HUES6 (cell line): ENCODE data around the gene USP48.

Experiments used
- H3K27ac ChIP-seq: 2 replicates; pipeline ENCODE4 v1.7.0; 2013; ENCODE audit warnings: low read depth, mild to moderate bottlenecking, low read length, inconsistent platforms
- H3K27me3 ChIP-seq: 2 replicates; pipeline ENCODE4 v1.6.1; 2013; ENCODE audit warnings: low read length; ENCODE audit not compliant: control insufficient read depth, insufficient read depth
- H3K36me3 ChIP-seq: 2 replicates; pipeline ENCODE4 v1.6.1; 2013; ENCODE audit warnings: low read length; ENCODE audit not compliant: control insufficient read depth, insufficient read depth
- H3K4me1 ChIP-seq: 2 replicates; pipeline ENCODE4 v1.6.1; 2013; ENCODE audit warnings: low read length; ENCODE audit not compliant: control insufficient read depth, insufficient read depth
- H3K4me3 ChIP-seq: 2 replicates; pipeline ENCODE4 v1.5.1; 2013; ENCODE audit warnings: low read depth, low read length
- H3K9ac ChIP-seq: one replicate; pipeline ENCODE4 v1.6.1; 2013; ENCODE audit warnings: mild to moderate bottlenecking, low read length
- H3K9me3 ChIP-seq: 2 replicates; pipeline ENCODE4 v1.6.1; 2013; ENCODE audit warnings: low read depth, low read length; ENCODE audit not compliant: control insufficient read depth, insufficient read depth

USP48 gene

GRCh38 chr1:21716169-21716568, 66.8 kb downstream of the USP48 start:
- H3K27me3 ChIP-seq: no peaks in the 10 kb centered on the region
- H3K36me3 ChIP-seq: peaks cover 90% of the 10 kb centered on the region
- no peaks in the 10 kb centered on the region for H3K4me1 ChIP-seq
- no peak overlapping the region for H3K27ac ChIP-seq
- no peaks in the 10 kb centered on the region for H3K9me3 ChIP-seq
- H3K4me3 ChIP-seq: no peak overlapping the region
- H3K9ac ChIP-seq: no peak overlapping the region

GRCh38 chr1:21707891-21708290, 75.1 kb downstream of the USP48 start:
- no peak overlapping the region for H3K9ac ChIP-seq
- H3K4me3 ChIP-seq: no peak overlapping the region
- no peaks in the 10 kb centered on the region for H3K9me3 ChIP-seq
- H3K27me3 ChIP-seq: no peaks in the 10 kb centered on the region
- H3K27ac ChIP-seq: no peak overlapping the region
- peaks cover 14% of the 10 kb centered on the region for H3K4me1 ChIP-seq
- H3K36me3 ChIP-seq: peaks cover 47% of the 10 kb centered on the region

GRCh38 chr1:21707086-21707840, 75.7 kb downstream of the USP48 start:
- Histone ChIP-seq H3K4me1 (peaks cover 14% of the 10 kb centered on the region), H3K9ac (no peak overlapping the region), H3K27me3 (no peaks in the 10 kb centered on the region), H3K36me3 (peaks cover 49% of the 10 kb centered on the region), H3K9me3 (no peaks in the 10 kb centered on the region), H3K27ac (no peak overlapping the region), H3K4me3 (no peak overlapping the region)

- Histone ChIP-seq H3K36me3 (peaks cover 50% of the 10 kb centered on the region), H3K27ac (no peak overlapping the region)
Measured at GRCh38 chr1:21706151-21706835, 76.7 kb downstream of the USP48 start.

GRCh38 chr1:21705303-21705980, 77.5 kb downstream of the USP48 start:
- no peaks in the 10 kb centered on the region for H3K27me3 ChIP-seq
- H3K9me3 ChIP-seq: no peaks in the 10 kb centered on the region
- no peak overlapping the region for H3K9ac ChIP-seq
- no peak overlapping the region for H3K27ac ChIP-seq
- peaks cover 14% of the 10 kb centered on the region for H3K4me1 ChIP-seq
- H3K4me3 ChIP-seq: no peak overlapping the region
- peaks cover 51% of the 10 kb centered on the region for H3K36me3 ChIP-seq

More at GRCh38 chr1:21706151-21706835, 76.7 kb downstream of the USP48 start:
- Histone ChIP-seq H3K4me3 (no peak overlapping the region), H3K9ac (no peak overlapping the region), H3K4me1 (peaks cover 14% of the 10 kb centered on the region), H3K9me3 (no peaks in the 10 kb centered on the region), H3K27me3 (no peaks in the 10 kb centered on the region)

GRCh38 chr1:21704145-21704544, 78.8 kb downstream of the USP48 start:
- Histone ChIP-seq H3K36me3 (peaks cover 57% of the 10 kb centered on the region), H3K4me3 (no peak overlapping the region), H3K9me3 (no peaks in the 10 kb centered on the region), H3K9ac (no peak overlapping the region), H3K27me3 (no peaks in the 10 kb centered on the region), H3K27ac (no peak overlapping the region), H3K4me1 (peaks cover 14% of the 10 kb centered on the region)

- Histone ChIP-seq H3K36me3 (peaks cover 60% of the 10 kb centered on the region), H3K4me1 (peaks cover 14% of the 10 kb centered on the region), H3K27me3 (no peaks in the 10 kb centered on the region), H3K4me3 (no peak overlapping the region), H3K9me3 (no peaks in the 10 kb centered on the region), H3K9ac (no peak overlapping the region), H3K27ac (no peak overlapping the region)
Measured at GRCh38 chr1:21703318-21703963, 79.5 kb downstream of the USP48 start.

- H3K36me3 ChIP-seq: peaks cover 63% of the 10 kb centered on the region
- no peak overlapping the region for H3K27ac ChIP-seq
- no peak overlapping the region for H3K9ac ChIP-seq
- no peaks in the 10 kb centered on the region for H3K9me3 ChIP-seq
- no peak overlapping the region for H3K4me3 ChIP-seq
- peaks cover 14% of the 10 kb centered on the region for H3K4me1 ChIP-seq
- no peaks in the 10 kb centered on the region for H3K27me3 ChIP-seq
Measured at GRCh38 chr1:21702780-21703179, 80.2 kb downstream of the USP48 start.

GRCh38 chr1:21701401-21701800, 81.5 kb downstream of the USP48 start:
- no peaks in the 10 kb centered on the region for H3K27me3 ChIP-seq
- H3K4me1 ChIP-seq: peaks cover 6% of the 10 kb centered on the region; the same call in 1 of the 2 replicates
- no peak overlapping the region for H3K4me3 ChIP-seq
- peaks cover 70% of the 10 kb centered on the region for H3K36me3 ChIP-seq
- H3K27ac ChIP-seq: no peak overlapping the region
- H3K9me3 ChIP-seq: no peaks in the 10 kb centered on the region
- H3K9ac ChIP-seq: no peak overlapping the region

GRCh38 chr1:21700094-21700493, 82.9 kb downstream of the USP48 start:
- Histone ChIP-seq H3K9ac (no peak overlapping the region), H3K9me3 (no peaks in the 10 kb centered on the region), H3K27ac (no peak overlapping the region), H3K4me1 (no peaks in the 10 kb centered on the region), H3K36me3 (peaks cover 76% of the 10 kb centered on the region), H3K4me3 (no peak overlapping the region), H3K27me3 (no peaks in the 10 kb centered on the region)
